ENCODE data around the gene NUMBL. TPM values are rescaled to one million over a fixed set of nuclear protein-coding genes. Genes with fewer than 3 reads are reported as not detected.
"Not testable (repeated sequence)": the region's sequence is repeated elsewhere in the genome, so short reads cannot be mapped to it uniquely, and the experiment has no call there.

Gene NUMBL
- polyA plus RNA-seq, 6 donors from 2014 or later: 0.27 to 2.6 (median 1.5) TPM; not detected in 1

- Mint-ChIP-seq H3K27ac (peak overlapping the region in 1 of 6 donors; percentile 37), H3K9me3 (no peaks in the 10 kb centered on the region), H3K27me3 (peaks cover under 1 to 8% (median 4%) of the 10 kb centered on the region in 3 donors), H3K36me3 (no peaks in the 10 kb centered on the region), H3K4me1 (peaks cover 0 to 4% (median 4%) of the 10 kb centered on the region in 3 donors), H3K4me3 (no peak overlapping the region)
- ATAC-seq (ENCODE audit: low read depth in 2 of 2) (no peak), DNase-seq (no peak)
Observed at GRCh38 chr19:40640744-40641143, 49.7 kb downstream of the NUMBL start.

GRCh38 chr19:40639638-40639982, 50.8 kb downstream of the NUMBL start:
- Mint-ChIP-seq H3K36me3 (no peaks in the 10 kb centered on the region), H3K4me3 (no peak overlapping the region), H3K27ac (no peak overlapping the region), H3K9me3 (no peaks in the 10 kb centered on the region), H3K27me3 (peaks cover 4 to 12% (median 9%) of the 10 kb centered on the region in 3 donors), H3K4me1 (peaks cover 2 to 7% (median 5%) of the 10 kb centered on the region in 3 donors)
- ATAC-seq (ENCODE audit: low read depth in 2 of 2) (no peak), DNase-seq (no peak)

GRCh38 chr19:40638327-40638726, 52.1 kb downstream of the NUMBL start:
- Mint-ChIP-seq H3K27ac (no peak overlapping the region), H3K9me3 (no peaks in the 10 kb centered on the region), H3K4me1 (peaks cover 10 to 12% (median 12%) of the 10 kb centered on the region in 3 donors), H3K36me3 (no peaks in the 10 kb centered on the region), H3K27me3 (peaks cover 4 to 18% (median 9%) of the 10 kb centered on the region in 3 donors), H3K4me3 (peak overlapping the region in 1 of 8 donors; percentile 66)
- DNase-seq (no peak), ATAC-seq (ENCODE audit: low read depth in 2 of 2) (no peak)

- H3K4me3 Mint-ChIP-seq: no peak overlapping the region
- H3K9me3 Mint-ChIP-seq: no peaks in the 10 kb centered on the region
- no peak for ATAC-seq (ENCODE audit: low read depth in 2 of 2)
- H3K36me3 Mint-ChIP-seq: peaks cover 5 to 10% of the 10 kb centered on the region in 2 donors
- H3K27ac Mint-ChIP-seq: peak overlapping the region in 1 of 6 donors; percentile 61
- H3K27me3 Mint-ChIP-seq: peaks cover 4 to 18% (median 9%) of the 10 kb centered on the region in 3 donors
- no peak for DNase-seq
- peaks cover 8 to 12% (median 11%) of the 10 kb centered on the region in 3 donors for H3K4me1 Mint-ChIP-seq
Observed at GRCh38 chr19:40633207-40633606, 57.2 kb downstream of the NUMBL start.

GRCh38 chr19:40632311-40633036, 58.0 kb downstream of the NUMBL start:
- DNase-seq (no peak), ATAC-seq (ENCODE audit: low read depth in 2 of 2) (no peak)
- Mint-ChIP-seq H3K4me1 (peaks cover 8 to 12% (median 11%) of the 10 kb centered on the region in 3 donors), H3K4me3 (no peak overlapping the region), H3K27ac (peak overlapping the region in 1 of 6 donors; percentile 34), H3K27me3 (peaks cover 4 to 18% (median 9%) of the 10 kb centered on the region in 3 donors), H3K9me3 (no peaks in the 10 kb centered on the region), H3K36me3 (peaks cover 5 to 10% of the 10 kb centered on the region in 2 donors)

- no peak for DNase-seq
- Mint-ChIP-seq H3K36me3 (peaks cover 12 to 18% of the 10 kb centered on the region in 2 donors), H3K27me3 (peaks cover 3 to 12% (median 7%) of the 10 kb centered on the region in 3 donors), H3K4me1 (peaks cover 14 to 19% (median 16%) of the 10 kb centered on the region in 3 donors), H3K27ac (peak overlapping the region in 1 of 6 donors; percentile 5), H3K9me3 (no peaks in the 10 kb centered on the region), H3K4me3 (no peak overlapping the region)
- ATAC-seq (ENCODE audit: low read depth in 2 of 2): no peak
Observed at GRCh38 chr19:40630571-40631160, 59.8 kb downstream of the NUMBL start.

- Mint-ChIP-seq H3K4me3 (peak overlapping the region in 1 of 8 donors; percentile 12), H3K36me3 (peaks cover 16 to 18% of the 10 kb centered on the region in 2 donors)
Observed at GRCh38 chr19:40629346-40629745, 61.1 kb downstream of the NUMBL start.

GRCh38 chr19:40627486-40628279, 62.8 kb downstream of the NUMBL start:
- ATAC-seq (ENCODE audit: low read depth in 2 of 2) (no peak), DNase-seq (no peak)
- H3K4me3 Mint-ChIP-seq: no peak overlapping the region
- H3K4me1 Mint-ChIP-seq: peaks cover 6 to 20% (median 13%) of the 10 kb centered on the region in 3 donors
- H3K9me3 Mint-ChIP-seq: peaks cover 0 to 1% (median 0%) of the 10 kb centered on the region in 7 donors
- H3K27me3 Mint-ChIP-seq: no peaks in the 10 kb centered on the region
- no peak overlapping the region for H3K27ac Mint-ChIP-seq
- H3K36me3 Mint-ChIP-seq: peaks cover 16 to 28% of the 10 kb centered on the region in 2 donors

More at GRCh38 chr19:40629346-40629745, 61.1 kb downstream of the NUMBL start:
- Mint-ChIP-seq H3K4me1 (peaks cover 14 to 18% (median 16%) of the 10 kb centered on the region in 3 donors), H3K27me3 (peaks cover 0 to 3% (median 0%) of the 10 kb centered on the region in 3 donors), H3K27ac (peak overlapping the region in 1 of 6 donors; percentile 94), H3K9me3 (peaks cover 0 to 1% (median 0%) of the 10 kb centered on the region in 7 donors)
- no peak for DNase-seq
- no peak for ATAC-seq (ENCODE audit: low read depth in 2 of 2)

GRCh38 chr19:40626918-40627317, 63.5 kb downstream of the NUMBL start:
- H3K27ac Mint-ChIP-seq: peak overlapping the region in 1 of 6 donors; percentile 30
- H3K9me3 Mint-ChIP-seq: peaks cover 0 to 1% (median 0%) of the 10 kb centered on the region in 7 donors
- DNase-seq (no peak), ATAC-seq (ENCODE audit: low read depth in 2 of 2) (no peak)
- peaks cover 16 to 28% of the 10 kb centered on the region in 2 donors for H3K36me3 Mint-ChIP-seq
- H3K27me3 Mint-ChIP-seq: no peaks in the 10 kb centered on the region
- peaks cover 6 to 20% (median 13%) of the 10 kb centered on the region in 3 donors for H3K4me1 Mint-ChIP-seq
- H3K4me3 Mint-ChIP-seq: no peak overlapping the region

GRCh38 chr19:40625406-40626120, 64.9 kb downstream of the NUMBL start:
- H3K4me1 Mint-ChIP-seq: peaks cover 6 to 24% (median 13%) of the 10 kb centered on the region in 3 donors
- DNase-seq: no peak
- H3K27ac Mint-ChIP-seq: peak overlapping the region in 1 of 6 donors; percentile 91
- peaks cover 16 to 38% of the 10 kb centered on the region in 2 donors for H3K36me3 Mint-ChIP-seq
- peaks cover 0 to 1% (median 0%) of the 10 kb centered on the region in 7 donors for H3K9me3 Mint-ChIP-seq
- ATAC-seq (ENCODE audit: low read depth in 2 of 2): no peak
- no peak overlapping the region for H3K4me3 Mint-ChIP-seq
- no peaks in the 10 kb centered on the region for H3K27me3 Mint-ChIP-seq

- not testable (repeated sequence) for H3K27me3 Mint-ChIP-seq; H3K4me3 Mint-ChIP-seq; DNase-seq; ATAC-seq (ENCODE audit: low read depth in 2 of 2); H3K27ac Mint-ChIP-seq; H3K9me3 Mint-ChIP-seq
- Mint-ChIP-seq H3K36me3 (peaks cover 16 to 38% of the 10 kb centered on the region in 2 donors), H3K4me1 (peaks cover 11 to 24% (median 13%) of the 10 kb centered on the region in 3 donors)
Observed at GRCh38 chr19:40624369-40625153, 65.9 kb downstream of the NUMBL start.
